SH-SY5Y (cell line): ENCODE results near the gene SYNJ2.

Experiments used
- GATA2 ChIP-seq: IDR thresholded peaks from 2 replicates; pipeline ENCODE4 v1.6.1; 2011; ENCODE audit warnings: mild to moderate bottlenecking, low read depth, low read length
- GATA3 ChIP-seq: IDR thresholded peaks from 2 replicates; pipeline ENCODE4 v1.6.1; 2011; ENCODE audit warnings: low read depth, mild to moderate bottlenecking, low read length, moderate library complexity

Gene SYNJ2

DNA sequence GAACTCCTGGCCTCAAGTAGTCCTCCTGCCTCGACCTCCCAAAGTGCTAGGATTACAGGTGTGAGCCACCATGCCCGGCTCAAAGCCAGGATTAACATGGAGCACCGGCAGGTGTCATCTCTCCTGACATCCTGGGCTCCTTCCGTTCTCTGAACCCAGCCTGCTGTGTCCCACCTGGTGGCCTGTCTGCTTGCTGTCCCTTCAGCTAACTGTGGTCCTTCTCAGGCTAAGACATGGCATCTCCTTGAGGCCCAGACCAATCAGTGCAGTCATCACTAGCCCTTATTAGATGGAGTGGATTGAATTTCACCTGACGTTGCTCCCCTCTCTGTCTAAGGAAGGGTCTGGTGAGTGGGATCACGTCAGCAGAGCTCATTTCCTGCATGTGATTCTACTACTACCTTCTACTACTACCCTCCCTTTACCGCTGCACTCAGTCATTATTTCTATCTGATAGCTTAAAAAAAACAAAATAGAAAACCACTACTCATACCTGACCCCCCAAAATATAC is 28.0 kb upstream of the SYNJ2 start:
- TF ChIP-seq GATA3: no peak

DNA sequence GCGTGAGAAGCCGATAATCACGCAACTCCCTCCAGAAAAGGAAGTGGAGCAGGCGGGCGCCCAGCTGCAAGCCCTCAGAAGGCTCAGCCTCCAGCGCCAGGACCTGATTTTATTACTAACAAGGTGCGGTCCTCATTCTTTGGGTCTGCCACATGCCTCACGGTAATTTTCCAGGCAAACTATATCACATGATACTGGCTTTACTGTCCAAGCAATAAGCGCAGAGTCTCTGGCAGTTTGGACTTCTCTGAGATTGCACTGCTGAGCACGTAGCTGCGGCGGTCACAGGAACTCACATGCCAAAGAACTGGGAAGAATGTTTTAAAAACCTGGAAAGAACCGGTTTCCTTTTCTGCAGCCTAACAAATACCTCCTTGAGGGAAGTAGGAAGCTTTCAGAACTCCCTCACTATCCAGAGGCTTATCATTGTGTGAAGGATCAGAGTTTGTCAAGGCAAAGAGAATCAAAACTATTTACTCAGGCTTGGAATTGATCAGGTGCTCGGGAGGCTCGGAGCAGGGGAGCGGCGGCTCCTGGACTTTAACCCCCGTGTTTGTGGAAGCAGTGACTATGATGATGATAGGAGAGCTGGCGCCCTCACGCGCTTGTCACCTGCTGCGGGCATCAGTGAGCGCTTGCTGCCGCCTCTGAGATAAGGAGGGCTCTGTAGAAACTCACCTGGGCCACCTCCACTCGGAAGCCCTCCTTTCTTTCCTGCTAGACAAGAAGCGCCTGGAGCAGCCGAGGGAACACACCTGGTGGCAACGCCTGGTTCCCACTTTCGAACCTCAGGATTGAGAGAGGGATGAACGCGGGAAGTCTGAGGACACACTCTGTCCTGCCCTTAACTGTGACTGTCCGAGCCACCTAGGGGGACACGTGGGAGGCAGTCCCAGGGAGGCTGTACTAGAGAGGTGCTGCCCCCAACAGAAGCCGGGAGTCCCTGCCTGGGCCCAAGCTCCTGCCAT is 27.2 kb upstream of the SYNJ2 start:
- TF ChIP-seq GATA3 (no peak), GATA2 (no peak)

DNA sequence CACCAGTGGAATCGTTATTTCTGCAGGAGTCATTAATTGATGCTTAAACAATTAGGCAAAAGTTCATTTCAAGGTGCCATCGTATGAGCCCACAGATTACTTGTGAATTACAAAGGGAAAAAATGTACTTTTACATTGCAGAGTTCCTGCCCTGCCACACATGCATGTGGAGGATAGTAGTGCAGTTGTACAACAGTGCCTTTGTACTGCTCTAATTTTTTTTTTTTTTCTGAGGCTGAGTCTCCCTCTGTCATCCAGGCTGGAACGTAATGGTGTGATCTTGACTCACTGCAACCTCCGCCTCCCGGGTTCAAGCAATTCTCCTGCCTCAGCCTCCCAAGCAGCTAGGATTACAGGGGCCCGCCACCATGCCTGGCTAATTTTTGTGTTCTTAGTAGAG is 26.0 kb upstream of the SYNJ2 start:
- no peak for TF ChIP-seq GATA3
- TF ChIP-seq GATA2: no peak

DNA sequence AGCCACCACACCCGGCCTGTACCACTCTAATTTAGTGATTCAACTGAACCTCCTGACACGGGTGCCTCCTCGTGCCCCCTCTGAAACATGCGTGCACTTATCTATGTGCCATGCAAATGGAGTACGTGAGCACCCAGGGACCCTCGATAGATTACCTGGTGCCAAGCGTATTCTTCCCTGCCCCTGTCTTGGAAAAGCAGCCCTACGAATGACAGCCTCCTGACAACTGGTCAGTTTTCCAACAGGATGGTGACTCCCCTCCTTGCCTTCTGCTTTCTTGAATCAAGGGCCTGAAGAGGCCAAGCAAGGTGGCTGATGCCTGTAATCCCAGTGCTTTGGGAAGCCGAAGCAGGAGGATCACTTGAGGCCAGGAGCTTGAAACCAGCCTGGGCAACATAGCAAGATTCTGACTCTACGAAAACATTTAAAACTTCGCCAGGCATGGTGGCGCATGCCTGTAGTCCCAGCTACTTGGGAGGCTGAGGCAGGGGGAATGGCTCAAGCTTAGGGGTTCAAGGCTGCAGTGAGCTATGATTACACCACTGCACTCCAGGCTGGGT is 25.4 kb upstream of the SYNJ2 start:
- TF ChIP-seq GATA3: no peak

DNA sequence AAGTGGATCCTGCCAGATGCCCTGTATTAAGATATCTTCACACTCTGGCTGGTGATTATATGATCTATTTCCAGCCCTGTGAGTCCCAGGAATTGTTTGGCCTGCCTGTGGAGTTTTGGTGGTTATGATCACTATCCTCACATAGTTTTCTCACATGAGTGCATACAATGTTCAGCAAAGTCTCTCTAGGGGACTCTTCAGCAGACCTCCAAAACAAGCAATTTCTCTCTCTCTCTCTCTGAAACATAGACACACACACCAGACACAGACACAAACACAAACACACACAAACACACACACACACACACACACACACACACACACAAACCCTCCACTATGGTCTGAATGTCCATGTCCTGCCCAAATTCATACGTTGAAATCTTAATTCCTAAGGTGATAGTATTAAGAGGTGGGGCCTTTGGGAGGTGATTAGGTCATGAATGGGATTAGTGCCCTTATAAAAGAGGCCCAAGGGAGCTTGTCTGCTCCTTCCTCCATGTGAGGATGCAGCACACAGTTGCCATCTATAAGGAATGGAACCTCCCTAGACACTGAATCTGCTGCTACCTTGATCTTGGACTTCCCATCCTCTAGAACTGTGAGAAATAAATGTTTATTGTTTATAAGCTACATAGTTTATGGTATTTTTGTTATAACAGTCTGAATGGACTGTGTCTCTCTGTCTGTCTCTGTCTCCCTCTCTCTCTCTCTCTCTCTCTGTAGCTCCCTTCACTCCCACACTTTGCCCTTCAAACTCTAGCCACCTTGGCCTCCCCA is 22.0 kb upstream of the SYNJ2 start:
- no peak for TF ChIP-seq GATA2
- no peak for TF ChIP-seq GATA3

DNA sequence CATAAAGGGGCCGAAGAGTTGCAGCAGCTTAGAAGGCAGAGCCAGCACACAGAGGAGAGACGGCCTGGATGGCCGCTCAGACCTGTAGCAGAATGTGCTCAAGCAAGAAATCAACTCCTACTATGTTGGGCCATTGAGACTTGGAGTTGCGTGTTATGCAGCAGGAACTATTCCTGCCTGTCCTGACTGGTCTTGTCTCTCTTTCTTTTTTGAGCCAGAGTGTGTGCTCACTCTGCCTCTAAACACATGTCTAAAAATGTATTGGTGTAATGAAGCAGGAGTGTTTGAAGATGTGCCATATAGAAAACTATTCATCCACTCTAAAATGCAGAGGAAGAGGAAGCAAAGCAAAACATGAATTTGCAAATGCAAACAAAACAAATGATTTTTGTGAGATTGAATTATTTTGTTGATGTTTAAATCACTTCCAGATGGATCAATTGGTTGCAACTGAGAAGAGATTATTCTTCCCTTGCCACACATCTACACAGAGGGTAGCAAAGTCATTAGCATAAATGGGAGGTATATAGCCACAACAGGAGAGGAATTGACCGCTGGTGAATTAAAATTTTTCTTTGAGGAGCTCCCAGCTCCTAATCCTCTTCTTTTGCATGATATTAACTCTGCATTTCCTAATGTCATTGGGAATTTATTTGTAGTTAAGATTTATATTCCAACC is 20.4 kb upstream of the SYNJ2 start:
- TF ChIP-seq GATA3: no peak
- TF ChIP-seq GATA2: no peak

DNA sequence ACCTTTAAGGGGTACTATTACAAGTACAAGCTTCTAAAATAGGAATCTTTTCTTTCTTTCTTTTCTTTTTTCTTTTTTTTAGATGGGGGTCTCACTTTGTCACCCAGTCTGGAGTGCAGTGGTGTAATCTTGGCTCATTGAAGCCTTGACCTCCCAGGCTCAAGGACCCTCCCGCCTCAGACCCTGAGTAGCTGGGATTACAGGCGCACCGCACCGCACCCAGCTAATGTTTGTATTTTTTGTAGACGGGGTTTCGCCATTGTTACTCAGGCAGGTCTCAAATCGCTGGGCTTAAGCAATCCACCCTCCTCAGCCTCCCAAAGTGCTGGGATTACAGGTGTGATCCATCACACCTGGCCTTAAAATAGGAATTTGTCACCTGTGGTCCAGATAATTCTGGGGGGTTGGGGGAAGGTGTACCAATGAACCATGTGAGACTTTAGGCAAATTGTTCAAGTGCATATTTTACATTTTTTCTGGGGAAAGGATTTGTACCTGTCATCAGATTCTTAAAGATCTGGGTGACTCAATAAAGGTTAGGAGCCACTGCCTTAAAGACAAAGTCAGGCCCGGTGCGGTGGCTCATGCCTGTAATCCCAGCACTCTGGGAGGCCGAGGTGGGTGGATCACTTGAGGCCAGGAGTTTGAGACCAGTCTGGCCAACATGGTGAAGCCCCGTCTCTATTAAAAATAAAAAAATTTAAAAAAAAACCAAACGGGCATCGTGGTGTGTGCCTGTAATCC is 19.7 kb upstream of the SYNJ2 start:
- TF ChIP-seq GATA3 (no peak), GATA2 (no peak)

DNA sequence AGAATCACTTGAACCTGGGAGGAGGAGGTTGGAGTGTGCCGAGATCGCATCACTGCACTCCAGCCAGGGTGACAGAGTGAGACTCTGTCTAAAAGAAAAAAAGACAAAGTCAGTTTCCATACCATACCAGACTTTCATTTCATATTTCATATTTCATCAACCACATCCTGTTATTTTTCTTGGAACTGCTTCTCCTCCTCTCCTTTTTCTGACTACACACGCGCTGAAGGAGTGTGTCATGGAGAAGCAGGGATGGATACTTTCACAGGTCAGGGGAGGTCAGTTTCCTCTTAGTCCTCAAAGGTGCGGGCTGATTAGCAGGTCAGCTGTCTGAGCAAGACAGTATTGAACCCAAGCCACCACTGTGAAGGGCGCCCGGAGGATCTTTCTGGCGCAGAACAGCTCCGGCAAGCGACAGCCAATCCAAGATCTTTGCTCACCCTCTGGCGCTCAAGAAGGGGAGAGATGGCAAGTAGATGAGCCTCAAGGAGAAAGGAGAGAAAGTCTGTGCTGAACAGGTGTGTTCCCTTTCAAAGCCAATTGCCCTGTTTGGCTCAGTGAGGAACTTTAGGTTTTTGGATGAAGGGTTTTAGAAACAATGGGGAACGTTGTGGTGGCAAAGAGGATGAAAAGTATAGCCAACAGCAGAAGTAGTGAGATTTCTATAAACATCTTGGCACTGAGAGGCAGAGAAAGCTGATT is 18.9 kb upstream of the SYNJ2 start:
- no peak for TF ChIP-seq GATA3
- TF ChIP-seq GATA2: no peak

DNA sequence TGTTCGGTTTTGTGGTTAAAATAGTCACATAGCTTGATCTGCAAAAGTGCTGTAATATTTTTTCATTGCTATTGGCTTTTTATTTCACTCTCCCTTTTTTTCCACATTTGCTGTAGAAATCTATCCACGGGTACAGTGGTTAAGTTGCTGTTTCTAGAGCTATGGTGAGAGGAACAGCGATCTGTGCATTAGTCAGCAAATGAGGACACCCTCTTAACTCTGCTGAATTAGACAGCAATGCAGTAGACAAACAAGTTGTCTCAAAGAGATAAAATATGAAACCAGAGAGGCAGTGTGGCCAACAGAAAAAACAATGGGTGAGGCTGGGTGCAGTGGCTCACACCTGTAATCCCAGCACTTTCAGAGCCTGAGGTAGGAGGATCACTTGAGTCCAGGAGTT is 17.6 kb upstream of the SYNJ2 start:
- TF ChIP-seq GATA2 (no peak), GATA3 (no peak)

DNA sequence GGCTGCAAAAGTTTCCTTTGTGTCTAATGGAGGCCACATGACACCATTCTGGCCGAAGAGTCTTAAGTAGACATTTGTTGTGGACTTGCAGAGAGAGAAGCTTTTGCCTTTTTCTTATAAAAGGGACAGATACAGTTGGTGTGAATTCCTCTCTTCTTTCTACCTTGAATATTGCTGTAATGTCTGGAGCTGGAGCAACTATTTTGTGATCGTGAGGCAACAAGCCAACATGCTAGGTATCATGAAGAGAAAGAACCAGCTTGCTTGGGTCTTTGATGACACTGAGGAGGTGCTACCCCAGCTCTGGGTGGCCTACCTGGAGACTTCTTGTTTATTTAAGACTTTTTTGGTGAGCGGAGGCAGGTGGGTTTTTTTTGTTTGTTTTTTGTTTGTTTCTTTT is 16.3 kb upstream of the SYNJ2 start:
- TF ChIP-seq GATA2: no peak
- TF ChIP-seq GATA3: no peak

DNA sequence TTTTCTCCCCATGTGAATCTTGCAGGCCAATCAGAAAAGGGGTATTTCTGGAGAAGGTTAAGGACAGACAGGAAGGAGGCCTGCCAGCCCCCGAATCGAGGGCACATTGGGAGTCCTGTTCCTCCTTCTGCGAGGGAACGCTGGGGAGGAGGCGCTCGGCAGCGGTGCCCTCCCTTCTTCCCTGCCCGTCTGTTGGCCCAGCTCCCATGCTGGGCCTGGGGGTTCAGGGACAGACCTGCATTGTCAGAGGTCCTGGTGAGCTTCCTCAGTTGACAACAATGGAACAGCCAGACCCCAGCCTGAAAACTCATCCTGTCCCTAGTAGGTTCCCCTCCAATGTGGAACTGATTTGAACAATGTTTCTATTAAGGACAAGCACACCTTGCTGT is 15.1 kb upstream of the SYNJ2 start:
- TF ChIP-seq GATA3 (no peak), GATA2 (no peak)

DNA sequence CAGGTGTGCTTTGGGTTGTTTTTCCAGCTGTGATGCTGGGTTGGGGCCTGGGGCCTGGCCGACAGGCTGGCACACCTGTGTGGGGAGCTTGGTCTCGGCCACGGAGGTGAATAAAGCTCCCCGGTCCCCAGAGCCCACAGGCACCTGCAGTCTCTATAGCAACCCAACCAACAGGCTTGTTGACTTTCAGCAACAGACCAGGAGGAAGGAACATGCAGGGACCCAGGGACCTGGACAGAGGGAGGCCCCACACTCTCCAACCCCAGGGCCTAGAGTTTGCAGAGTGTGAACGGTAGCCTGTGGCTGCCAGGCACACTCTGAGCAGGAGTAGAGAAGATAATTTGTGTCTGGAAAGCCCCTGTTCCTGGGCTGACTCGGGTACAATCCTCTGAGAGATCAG is 14.6 kb upstream of the SYNJ2 start:
- TF ChIP-seq GATA3 (no peak), GATA2 (no peak)

DNA sequence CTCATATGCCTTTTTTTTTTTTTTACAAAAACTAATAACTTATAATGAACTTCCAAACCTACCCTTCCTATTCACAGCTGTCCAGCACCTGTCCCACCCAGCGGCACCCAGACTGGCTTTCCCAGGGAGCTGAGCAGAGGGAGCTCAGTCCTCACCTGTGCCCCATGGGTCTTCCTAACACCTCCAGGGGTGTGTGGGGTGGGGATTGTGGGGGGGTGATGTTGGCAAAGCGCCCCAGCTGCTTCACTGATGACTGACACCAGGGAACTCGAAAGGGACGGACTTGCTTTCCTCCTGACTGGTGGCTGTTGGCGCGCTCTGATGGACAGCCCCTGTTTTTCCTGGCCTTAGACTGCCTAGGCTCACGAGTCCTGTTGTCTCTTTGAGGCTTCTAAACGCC is 14.2 kb upstream of the SYNJ2 start:
- TF ChIP-seq GATA3 (no peak), GATA2 (no peak)
